A549 treated with AZD9567 at 1 μM for 4 hours (cell line): ENCODE results near the gene DUSP7. TPM values are rescaled to one million over a fixed set of nuclear protein-coding genes. Genes with fewer than 3 reads are reported as not detected.

Experiments used
- total RNA-seq: library from RNA; stranded (reverse); fragments of 200-300 nt; extraction: Qiagen RNA extraction; gene quantifications from 5 replicates; pipeline ENCODE4 v1.2.3, GENCODE V29; 2022; ENCODE audit not compliant: insufficient read depth

DUSP7 gene
- total RNA-seq = 19.2 to 21.6 TPM (median 20.7 TPM) in 5 replicates

GRCh38 chr3:52056521-52056967 is at the start of gene DUSP7:
Gene DUSP7, minus strand, starts transcription at chr3:52056571. Its CDS starts 205 bp downstream, at chr3:52056366.

Other genes starting within 250 kb of the DUSP7 start
- not detected in 5 replicates for gene IQCF2, start 195.0 kb downstream of the DUSP7 start, total RNA-seq
- not detected in 5 replicates for gene IQCF5, start 181.0 kb downstream of the DUSP7 start, total RNA-seq
- not detected in 5 replicates for gene IQCF1, start 153.2 kb downstream of the DUSP7 start, total RNA-seq
- 38.5 to 52.7 TPM (median 48.9 TPM) in 5 replicates for gene RRP9, start 114.7 kb downstream of the DUSP7 start, total RNA-seq
- 7.6 to 15.4 TPM (median 9.6 TPM) in 5 replicates for gene PARP3, start 114.2 kb downstream of the DUSP7 start, total RNA-seq
- gene GPR62, start 101.2 kb downstream of the DUSP7 start, total RNA-seq = not detected in 5 replicates
- 6.2 to 14.0 TPM (median 12.9 TPM) in 5 replicates for gene PCBP4, start 89.1 kb downstream of the DUSP7 start, total RNA-seq
- gene ABHD14B, start 82.5 kb downstream of the DUSP7 start, total RNA-seq = 33.9 to 39.6 TPM (median 34.6 TPM) in 5 replicates
- gene ABHD14A, start 81.5 kb downstream of the DUSP7 start, total RNA-seq = 13.1 to 15.9 TPM (median 15.4 TPM) in 5 replicates
- 14.2 to 30.3 TPM (median 23.0 TPM) in 5 replicates for gene ACY1, start 73.0 kb downstream of the DUSP7 start, total RNA-seq
- gene RPL29, start 60.7 kb downstream of the DUSP7 start, total RNA-seq = 1,313 to 1,418 TPM (median 1,347 TPM) in 5 replicates
- gene POC1A, start 97.9 kb upstream of the DUSP7 start, total RNA-seq = 18.6 to 20.4 TPM (median 19.3 TPM) in 5 replicates
- 48.2 to 77.0 TPM (median 49.7 TPM) in 5 replicates for gene ALAS1, start 141.6 kb upstream of the DUSP7 start, total RNA-seq
- 0.08 TPM in 1 of 5 replicates, not detected in the others for gene TLR9, start 169.1 kb upstream of the DUSP7 start, total RNA-seq
- 61.3 to 72.0 TPM (median 67.9 TPM) in 5 replicates for gene TWF2, start 182.6 kb upstream of the DUSP7 start, total RNA-seq
- 2.7 to 4.5 TPM (median 4.2 TPM) in 5 replicates for gene PPM1M, start 189.2 kb upstream of the DUSP7 start, total RNA-seq
- 50.3 to 60.0 TPM (median 52.9 TPM) in 5 replicates for gene WDR82, start 222.1 kb upstream of the DUSP7 start, total RNA-seq
- gene GLYCTK, start 231.3 kb upstream of the DUSP7 start, total RNA-seq = 4.2 to 5.3 TPM (median 4.5 TPM) in 5 replicates